Skin of body (tissue), 2 donors: ENCODE results near the gene SNAP47. TPM values are rescaled to one million over a fixed set of nuclear protein-coding genes. Genes with fewer than 3 reads are reported as not detected.

Experiments
- DNase-seq: peaks from one replicate; lab custom pipeline; 2025; lab: John Stamatoyannopoulos, UW
- total RNA-seq: library from RNA; depleted of rRNA; stranded (reverse); fragments of >200 nt; gene quantifications from one replicate; pipeline ENCODE4 v1.2.3, GENCODE V29; 2014

SNAP47 gene
- total RNA-seq, 1 donor from 2014 or later = 29.2 TPM

DNA sequence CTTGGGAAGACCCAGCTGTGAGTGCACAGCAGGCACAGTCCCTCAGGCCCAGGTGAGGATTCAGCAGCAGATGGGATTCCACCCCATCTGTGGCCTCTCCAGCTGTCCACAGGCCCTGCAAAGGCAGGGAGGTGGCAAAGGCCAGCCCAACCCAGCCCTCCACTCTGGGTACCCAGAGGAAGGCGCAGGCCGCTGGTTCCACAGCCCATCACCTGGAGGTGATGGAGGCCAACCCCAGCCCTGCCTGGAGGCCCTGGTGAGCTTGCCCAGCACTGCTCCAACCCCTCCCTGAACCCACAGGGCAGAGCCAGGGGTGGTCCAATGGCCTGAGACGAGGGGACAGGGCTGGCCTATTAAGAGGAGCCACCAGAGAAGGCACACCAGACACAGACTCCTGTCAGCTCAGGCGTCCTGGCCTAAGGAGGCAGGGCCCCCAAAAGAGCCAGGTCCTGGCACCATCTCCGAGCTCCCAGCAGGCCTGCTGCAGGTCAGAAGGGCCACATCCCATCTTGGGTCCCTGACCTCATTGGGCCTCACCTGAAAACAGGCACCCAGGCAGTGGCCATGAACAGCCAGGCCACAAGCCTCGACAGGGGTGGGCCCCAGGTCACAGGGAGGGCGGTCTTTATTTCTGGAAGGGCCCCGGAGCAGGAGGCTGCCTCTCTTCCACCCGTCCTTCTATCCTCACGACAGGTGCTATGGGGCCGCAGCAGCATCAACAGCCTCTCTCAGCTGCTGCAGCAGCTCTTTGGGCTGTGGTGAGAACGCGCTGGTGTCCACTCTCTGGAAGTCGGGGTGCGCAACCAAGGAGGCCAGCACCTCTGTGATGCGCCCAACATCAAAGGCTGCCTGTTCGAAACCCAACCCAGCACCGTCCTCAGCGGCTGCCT is 3.3 kb upstream of the SNAP47 start:
- DNase-seq = no peak

DNA sequence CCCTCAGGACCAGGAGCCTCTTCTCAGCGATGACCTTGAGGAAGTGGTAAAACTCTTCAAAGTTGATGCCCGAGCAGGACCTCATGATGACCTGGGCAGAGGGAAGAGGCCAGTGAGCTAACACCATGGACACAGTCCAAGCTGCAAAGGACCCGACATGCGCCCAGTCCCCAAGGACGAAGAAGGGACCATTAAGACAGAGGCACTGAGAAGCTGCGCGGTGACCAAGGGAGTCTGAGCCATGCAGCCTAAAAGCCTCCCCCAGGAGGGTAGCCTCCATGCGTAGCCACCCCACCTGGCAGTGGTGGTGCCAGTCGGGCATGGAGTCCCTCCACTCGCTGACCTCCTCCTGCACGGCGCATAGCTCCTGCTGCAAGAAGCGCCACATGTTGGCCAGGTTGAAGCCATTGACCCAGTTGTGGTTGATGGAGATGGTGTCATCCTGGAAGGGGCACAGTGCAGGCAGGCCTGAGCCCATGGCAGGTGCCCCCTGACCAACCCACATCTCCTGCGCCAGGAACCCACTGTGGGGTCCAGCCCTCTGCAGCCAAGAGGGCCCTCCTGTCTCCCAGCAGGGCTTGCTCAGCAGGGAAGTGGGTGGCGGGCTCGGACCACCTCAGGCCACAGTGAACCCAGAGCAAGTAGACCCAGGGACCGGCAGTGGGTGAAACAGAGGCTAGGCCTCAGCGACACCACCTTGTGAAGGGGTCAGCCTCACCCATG is 2.5 kb upstream of the SNAP47 start:
- DNase-seq = no peak

DNA sequence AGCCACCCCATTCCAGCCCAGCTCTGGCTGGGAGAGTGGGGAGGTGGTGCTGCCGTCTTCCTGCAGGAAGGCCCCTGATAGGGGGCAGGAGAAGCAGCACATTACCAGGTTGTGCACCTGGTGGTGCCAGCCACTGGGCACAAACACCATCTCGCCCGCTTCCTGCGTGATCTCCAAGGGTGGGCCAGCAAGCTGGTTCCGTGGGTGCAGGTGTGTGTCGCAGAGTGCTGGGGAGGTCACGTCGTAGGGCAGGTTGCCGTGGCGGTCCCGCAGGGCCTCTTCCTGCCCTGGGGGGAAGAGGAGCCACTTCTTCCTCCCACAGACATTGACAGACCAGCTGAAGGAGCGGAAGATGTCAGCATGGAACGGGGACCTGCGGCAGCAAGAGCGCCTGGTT is 1.9 kb upstream of the SNAP47 start:
- DNase-seq = no peak

DNA sequence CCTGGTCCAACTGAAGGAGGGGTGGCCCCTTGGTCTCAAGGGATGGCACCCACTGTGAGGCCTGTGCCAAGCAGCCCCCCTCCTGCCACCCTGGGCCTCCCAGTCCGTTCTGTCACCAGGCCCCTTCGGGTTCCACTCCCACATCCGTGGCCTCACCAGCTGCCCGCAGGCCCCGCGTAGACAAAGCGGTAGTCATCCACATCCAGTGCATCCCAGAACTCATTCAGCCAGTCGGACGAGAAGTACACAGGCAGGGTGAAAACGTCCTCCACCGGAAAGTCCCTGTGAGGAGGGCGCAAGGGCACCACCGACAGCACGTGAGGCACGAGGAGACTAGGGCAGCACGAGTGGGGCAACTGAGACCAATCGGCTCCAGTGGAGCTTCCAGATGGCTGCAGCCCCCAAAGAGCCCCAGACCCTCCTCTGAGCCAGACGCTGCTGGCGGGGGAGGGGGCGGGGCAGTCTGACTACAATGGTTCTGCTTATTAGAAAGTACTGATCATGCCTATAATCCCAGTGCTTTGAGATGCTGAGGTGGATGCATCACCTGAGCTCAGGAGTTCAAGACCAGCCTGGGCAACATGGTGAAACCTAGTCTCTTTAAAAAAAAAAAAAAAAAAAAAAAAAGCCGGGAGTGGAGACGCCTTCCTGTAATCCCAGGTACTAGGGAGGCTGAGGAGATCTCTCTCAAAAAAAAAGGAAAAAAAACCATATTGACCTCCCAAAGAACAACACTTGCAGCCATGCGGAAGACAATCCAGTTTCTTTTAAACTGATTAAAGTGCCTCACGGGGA is 1.3 kb upstream of the SNAP47 start:
- DNase-seq = no peak

DNA sequence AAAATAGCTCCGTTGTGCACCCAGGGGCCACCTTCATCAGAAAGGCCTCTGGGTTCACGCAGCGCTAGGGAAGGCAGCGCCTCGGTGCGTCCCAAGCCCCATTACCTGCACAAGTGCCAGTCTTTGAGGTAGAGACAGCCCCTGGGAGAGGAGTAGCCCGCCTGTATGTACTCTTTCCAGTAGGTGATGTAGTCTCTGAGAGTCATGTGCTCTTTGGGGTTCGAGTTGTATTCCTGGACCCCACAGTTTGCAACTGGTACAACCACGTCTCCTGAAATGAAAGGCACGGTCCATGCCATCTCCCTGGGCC is 734 bp upstream of the SNAP47 start:
- DNase-seq = no peak

DNA sequence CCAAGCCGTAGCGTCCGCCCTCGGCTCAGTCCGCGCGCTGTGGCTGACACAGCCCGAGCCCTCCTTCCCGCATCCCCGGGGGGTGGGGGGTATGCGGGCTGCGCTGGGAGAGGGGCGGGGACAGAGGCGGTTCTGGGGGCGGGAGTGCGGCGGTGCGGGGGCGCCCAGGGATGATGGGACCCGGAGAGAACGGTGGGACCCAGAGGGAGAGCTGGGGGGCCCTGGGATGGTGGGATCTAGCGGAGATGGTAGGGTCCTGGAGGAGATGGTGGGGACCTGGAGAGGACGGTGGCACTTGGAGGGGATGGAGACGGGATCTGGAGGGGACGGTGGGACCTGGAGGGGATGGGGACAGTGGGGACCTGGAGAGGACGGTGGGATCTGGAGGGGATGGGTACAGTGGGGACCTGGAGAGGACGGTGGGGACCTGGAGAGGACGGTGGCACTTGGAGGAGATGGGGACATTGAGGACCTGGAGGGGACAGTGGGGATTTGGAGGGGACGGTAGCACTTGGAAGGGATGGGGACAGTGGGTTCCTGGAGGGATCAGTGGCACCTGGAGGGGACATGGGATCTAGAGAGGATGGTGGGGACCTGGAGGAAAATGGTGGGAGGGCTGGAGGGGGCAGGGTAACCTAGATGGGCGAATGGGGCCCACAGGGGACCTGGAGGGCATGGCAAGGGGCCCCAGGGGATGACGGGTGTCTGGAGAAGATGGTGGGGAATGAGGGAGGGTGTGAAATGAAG is 477 bp downstream of the SNAP47 start:
- no peak for DNase-seq

DNA sequence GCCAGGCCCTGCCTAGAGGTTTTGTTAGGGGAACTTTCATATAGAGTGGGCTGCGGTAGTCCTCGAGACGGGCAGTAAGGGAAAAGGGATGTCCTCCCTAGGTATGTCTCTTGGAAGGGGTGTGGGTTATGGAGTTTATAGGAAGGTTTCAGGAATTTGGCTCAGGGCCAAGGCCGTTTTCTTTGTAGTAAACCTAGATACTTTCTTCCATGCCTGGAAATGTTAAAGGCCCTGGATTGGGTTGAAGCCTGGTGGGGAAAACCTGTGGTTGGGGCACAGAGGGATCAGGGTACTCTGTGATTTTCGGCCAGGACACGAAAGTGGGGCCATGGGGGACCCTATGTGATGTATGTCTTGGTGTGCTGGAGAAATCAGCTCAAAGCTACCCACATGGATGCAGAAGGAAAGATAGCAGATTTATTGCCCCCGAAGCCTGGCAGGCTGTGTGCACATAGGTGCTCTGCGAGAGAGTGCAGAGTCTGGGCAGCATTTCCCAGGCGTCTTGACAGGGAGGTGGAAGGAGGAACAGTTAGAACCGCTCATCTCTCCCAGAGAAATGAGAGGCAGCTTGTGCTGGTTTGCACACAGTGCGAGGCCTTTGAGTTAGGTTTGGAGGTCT is 1.7 kb downstream of the SNAP47 start:
- DNase-seq = no peak

DNA sequence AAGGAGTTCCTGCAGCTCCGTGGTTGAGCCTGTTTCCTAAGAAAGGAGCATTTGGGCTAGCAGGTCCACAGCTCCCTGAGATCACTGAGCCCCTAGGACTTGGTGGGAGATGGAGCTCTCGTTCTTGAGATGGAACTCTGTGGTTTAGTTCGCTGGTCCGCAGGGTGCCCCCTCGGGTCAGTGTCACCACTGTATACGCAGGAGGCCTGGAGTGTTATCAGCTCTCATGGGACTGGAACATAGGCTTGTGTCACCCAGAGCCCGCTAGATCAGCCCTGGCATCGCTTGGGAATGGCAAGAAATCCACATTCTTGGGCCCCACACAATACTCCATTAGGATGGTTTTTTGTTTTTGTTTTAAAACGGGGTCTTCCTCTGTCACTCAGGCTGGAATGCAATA is 3.6 kb downstream of the SNAP47 start:
- DNase-seq = no peak

DNA sequence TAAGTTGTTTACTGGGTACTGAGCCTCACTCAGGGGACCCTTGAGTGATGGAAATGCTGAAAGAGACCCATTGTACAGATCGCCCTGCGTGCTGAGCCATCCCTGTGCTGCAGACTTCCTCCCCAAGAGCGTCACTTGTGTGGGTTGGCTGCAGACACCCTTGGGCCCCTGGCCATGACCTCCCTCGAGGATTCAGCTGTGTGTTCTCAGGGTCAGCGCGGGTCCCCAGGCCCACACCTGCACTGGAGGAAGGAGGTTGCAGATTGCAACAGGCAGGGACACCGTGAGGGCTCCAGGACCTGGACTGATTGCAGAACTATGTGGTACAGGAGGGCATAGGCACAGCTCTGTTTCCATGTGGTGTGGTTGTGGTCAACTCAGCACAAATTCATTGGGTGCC is 4.4 kb downstream of the SNAP47 start:
- DNase-seq = no peak

DNA sequence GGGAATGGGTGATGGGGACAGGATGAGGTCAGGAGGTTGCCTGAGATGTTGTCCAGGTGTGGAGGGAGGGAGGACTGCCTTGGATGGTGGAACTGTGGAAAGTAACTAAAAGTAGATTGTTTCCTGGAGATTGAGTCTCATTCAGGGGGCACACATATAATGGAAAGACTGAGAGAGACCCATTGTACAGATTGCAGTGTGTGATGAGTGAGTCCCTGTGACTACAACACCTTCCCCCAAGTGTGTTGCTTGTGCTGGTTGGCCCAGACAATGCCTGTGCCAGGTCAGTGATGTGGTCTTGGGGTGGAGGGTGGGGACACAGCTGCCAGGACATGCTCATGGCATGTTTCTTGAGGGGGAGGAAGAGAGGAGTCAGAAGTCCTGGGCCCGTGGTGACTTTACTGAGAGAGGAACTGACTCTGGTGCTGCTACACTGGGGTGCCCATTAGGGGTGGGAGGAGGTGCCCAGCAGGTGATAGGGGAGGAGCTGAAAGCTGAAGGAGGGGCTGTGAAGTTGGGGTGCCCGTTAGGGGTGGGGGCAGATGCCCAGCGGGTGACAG is 5.2 kb downstream of the SNAP47 start:
- DNase-seq = no peak

DNA sequence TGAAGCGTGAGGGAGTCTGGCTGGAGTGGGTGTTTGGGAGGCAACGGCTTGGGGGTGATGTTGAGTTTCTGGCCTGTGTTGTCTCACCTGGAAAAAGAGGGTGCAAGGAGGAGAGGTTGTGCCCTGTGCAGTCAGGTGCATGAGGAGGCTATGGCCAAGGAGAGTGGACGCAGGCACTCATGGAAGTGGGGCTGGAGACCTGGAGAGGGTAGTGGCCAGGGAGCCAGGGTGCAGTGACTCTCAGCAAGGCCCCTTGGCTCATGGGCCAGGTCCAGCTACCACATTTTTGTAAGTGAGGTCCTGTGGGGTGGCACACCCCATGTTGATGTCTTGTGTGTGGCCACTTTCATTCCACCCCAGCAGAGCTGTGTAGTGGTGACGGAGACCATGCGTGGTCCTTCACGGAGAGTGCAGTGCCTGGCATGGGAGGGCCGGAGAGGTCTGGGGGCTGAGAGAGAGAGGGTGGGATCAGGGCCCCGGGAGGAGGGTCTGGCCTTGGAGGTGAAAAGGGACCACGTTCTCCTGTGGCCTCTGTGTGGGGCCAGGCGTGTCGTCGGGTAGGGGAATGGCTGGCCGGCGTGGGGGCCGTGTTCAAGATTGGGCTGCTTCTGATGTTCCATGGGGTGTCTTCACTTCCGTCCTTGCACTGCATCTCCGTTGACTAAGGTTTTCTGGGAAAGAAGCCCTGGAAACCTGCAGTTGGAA is 6.1 kb downstream of the SNAP47 start:
- DNase-seq = no peak

DNA sequence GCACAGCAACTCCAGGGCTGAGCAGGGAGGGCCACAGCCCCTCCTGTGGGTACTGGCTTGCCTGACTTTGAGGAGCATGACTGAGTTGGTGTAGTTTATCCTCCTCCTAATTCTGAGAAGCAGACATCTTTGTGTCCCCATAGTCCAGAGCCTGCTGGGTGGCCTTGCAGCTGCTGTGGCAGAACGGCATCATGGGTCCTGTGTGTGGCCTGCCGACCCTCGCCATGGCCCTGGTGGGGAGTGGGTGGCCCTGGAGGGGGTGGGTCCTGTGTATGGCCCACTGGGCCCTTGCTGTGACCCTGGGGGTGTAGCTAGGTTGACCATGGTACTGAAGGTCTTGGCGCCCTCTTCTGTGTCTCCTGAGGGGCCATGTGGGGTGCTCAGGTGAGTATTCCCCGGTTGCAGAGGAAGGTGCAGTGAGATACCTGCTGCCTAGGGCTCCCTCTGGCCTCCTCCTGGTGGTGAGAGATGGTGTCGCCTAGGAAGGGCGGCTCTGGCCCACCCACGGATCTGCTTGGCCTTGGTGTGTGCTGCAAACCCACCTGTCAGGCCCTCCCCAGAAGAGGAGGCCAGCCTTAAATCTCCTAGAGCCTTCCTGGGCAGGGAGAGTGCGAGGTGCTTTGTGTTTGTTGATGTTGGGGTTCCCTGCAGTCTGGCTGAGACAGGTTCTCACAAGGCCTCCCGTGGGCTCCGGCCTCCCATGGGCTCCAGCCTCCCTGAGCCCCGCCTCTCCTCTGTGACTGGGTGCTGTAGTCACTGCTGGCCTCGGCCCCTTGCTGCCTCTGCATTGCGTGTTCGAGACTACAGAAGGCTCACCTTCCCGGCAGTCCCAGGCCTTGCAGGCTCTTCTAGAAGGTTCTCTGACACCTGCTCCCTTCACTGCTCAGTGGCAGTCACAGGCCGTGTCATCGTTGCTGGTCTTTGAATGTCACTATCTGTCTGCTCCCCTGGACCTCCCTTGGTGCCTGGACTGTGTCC is 7.8 kb downstream of the SNAP47 start:
- no peak for DNase-seq

DNA sequence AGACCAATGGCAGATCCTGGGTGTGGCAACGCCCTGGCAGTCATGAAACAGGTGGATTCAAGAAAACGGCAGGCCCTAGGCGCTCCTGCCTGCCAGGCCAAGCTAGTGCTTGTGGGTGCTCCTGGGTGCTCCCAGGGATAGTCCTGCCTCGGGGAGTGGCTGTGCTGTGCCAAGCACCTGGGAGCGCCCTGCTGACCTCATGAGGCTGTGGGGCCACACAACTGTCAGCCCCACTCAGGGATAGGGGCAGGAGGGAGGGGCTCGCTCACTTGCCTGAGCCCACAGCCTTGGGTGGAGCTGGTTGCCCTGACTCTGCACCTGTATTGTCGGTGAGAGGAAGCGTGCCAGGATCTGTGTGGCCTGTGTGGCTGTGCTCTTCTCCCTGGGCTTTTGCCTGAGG is 9.4 kb downstream of the SNAP47 start:
- DNase-seq = no peak

DNA sequence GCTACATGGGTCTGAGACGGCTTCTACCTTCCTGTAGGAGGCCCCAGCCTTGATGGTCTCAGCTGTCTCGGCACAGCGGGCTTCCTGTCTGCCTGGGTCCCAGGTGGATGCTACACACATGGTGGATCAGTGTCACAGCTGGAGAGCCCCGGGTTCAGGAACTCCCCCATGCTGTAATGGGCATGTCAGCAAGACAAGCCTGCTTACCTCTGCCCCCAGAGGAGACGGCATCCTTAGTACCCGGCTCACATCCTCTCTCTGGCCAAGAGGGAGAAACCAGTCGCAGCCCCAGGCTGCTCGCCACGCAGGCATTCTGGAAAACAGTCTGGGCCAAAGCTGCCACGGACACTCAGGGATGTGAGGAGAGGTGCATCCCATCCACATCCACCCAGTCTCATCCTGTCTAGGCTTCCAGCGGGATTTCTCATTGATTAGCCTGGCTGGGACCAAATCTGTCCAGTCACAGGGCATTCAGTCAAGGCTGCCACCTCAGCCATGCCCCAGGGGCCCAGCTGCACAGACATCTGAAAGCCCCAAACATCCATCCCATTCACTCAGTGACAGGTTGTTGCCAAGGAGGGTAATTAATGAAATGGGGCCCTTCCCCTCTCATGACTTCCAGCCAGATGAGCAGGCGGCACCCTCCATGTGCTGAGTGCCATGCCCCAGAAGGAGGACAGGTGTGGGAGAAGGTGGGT is 10.5 kb downstream of the SNAP47 start:
- no peak for DNase-seq

DNA sequence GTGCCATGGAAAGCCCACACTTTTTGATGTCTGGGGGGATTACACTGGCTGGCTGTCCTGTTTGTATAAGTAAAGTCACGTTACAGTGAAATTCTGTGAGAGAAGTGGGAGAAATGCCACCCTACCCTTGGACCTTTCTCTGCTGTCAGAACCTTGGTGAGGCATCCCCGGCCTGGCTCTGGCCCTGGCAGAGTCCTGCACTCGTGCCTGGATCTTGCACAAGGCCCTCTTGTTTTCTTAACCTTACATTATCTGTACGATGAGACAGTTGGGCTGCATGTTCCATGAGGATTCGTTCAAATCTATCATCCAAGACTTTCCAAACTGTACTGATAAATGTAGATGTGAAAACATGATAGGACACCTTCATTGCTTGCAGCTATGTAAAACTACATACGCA is 11.4 kb downstream of the SNAP47 start:
- DNase-seq = no peak

DNA sequence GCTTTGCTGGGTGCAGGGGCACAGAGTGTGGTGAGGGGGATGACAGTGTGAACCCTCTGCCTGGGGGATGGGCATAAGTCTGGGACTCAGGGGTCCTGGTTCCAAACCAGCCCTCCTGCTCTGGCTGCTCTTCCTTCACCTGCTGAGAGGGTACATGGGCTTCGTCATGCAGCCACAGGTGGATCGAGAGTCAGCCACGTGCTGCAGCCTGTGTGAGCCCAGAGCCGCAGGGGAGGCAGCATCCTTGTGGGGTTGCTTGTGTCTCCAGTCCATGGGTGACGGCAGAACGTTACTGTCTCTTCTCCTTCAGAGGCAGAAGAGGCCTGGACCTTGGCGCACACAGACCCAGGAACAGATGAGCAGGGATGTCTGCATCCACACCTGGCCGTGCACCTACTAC is 12.1 kb downstream of the SNAP47 start:
- no peak for DNase-seq

DNA sequence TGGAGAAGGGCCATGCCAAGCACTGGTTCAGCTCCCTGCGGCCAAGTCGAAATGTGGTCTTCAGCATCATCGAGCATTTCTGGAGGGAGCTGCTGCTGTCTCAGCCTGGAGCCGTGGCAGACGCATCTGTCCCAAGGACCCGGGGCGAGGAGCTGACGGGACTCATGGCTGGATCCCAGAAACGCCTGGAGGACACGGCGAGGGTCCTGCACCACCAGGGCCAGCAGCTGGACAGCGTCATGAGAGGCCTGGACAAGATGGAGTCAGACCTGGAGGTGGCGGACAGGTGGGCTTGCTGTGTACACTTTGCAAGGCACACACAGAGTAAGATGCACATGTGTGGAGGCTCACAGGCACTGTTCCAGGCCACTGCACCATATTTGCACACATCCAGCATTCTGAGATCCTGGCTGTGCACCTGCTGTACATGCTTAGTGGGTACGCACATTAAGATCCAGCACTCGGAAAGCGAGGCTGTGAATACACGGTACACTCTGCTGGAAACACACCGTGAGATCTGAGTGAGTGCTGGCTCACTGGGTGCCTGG is 12.8 kb downstream of the SNAP47 start:
- DNase-seq = no peak
